HG03520 (cell line): Measurements from ENCODE around the gene STPG1.
"Not testable (repeated sequence)": the region's sequence is repeated elsewhere in the genome, so short reads cannot be mapped to it uniquely, and the experiment has no call there.

Experiments
- ATAC-seq: cut with Tn5 transposase; IDR thresholded peaks from one replicate; pipeline ENCODE4 v1.9.1; 2021; ENCODE audit warnings: mild to moderate bottlenecking, moderate library complexity; ENCODE audit not compliant: unreplicated experiment

STPG1 gene, protein sequence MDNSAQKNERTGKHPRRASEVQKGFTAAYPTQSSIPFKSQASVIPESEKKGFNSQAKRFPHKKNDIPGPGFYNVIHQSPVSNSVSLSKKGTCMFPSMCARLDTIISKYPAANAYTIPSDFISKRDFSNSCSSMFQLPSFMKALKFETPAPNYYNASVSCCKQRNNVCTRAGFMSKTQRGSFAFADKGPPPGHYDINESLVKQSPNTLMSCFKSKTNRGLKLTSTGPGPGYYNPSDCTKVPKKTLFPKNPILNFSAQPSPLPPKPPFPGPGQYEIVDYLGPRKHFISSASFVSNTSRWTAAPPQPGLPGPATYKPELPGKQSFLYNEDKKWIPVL

DNA sequence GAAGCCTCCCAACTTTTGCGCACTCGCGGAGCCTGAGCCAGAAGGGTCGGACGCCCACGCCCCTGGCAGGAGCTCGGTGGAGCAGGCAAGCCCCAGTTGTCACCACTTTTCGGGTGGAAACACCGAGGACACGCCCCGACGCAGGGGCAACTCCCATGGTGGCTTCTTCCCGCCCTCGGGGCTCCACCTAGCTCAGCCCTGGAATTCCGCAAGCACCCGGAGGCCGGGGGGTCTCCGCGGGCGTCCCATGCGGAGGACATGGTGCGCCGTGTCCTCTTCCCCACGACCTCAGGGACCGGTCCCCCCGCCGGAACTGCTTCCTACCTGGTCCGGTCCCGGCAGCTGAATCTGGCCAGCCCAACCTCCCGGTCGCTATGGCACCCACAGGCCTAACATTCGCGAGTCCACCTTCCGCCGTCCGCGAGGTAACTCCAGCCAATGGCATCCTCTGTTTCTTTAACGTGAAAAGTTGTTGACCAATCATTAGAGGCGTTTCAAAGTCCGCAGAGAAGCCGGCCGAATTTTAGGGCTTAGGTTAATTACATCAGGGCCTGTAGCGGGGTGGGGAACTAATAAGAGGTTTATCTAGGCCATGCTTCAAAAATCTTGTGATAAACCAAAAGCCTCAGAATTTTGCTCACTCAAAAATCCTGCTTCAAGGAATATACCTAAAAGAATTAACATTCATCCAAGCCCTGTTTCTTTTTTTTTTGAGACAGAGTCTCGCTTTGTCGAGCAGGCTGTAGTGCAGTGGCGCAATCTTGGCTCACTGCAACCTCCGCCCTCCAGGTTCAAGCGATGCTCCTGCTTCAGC is at the start of gene STPG1:
TSS of gene STPG1 (minus strand) at position 433 of the 814 bp plus-strand sequence. CDS start 12,394 bp downstream, outside the sequence.
- ATAC-seq, result no peak

DNA sequence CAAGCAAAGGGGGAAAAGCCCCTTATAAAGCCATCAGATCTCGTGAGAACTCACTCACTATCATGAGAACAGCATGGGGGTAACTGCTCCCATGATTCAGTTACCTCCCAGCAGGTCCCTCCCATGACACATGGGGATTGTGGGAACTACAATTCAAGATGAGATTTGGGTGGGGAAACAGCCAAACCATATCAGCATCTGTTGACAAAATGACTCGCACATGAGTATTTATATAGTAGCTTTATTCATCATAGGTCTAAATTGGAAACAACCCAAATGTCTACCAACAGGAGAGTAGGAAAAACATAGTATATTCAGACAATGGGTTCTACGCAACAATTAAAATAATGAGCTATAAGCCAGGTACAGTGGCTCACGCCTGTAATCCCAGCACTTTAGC is 48.5 kb upstream of the STPG1 start:
- ATAC-seq, result not testable (repeated sequence)

DNA sequence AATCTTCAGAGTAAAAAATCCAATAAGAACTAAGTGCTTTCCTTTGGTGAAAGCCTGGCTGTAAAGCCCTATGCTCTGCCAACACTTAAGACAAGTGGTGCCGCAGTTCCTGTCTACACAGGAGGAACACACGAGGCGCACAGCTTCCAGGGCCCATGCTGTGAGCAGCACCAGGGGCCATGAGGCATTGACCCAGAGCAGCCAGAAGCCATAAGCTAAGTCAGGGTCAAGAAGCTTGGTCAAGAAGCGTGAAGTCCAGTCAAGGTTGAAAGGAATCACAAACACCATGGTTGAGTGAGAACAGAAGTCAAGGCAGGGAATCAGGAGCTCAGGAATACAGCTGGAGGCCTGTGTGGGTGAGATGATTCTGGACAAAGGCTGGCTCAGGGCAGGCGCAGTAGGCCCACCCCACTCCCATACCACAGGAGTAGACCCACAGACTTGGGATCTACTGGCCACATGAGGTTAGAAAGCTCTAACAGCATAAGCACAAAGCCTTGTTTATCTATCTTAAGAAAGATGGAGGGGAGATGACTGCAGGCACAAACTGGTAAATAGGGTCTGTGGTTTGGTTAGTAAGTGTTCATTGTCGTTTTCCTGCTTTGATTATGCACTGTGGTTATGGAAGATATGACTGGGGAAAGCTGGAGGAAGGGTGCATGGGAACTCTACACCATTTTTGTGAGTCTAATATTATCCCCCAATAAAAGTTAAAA is 46.1 kb upstream of the STPG1 start:
- no peak for ATAC-seq

DNA sequence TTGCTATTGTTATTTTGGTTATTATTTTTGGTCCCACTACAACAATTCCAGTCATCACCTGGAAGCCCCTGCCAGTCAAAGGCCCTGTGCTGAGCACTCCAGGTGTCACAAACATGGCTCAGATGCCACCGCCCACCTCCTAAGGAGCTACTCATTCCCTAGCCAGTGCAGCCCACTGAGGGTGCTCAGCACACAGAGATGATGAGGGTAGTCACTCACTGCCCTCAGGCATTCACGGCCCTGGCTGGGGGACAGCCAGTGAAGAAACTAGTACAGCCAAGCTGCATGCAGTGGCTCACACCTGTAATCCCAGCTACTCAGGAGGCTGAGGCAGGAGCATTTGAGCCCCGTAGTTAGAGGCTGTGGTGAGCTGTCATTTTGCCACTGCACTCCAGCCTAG is 44.3 kb upstream of the STPG1 start:
- no peak for ATAC-seq

DNA sequence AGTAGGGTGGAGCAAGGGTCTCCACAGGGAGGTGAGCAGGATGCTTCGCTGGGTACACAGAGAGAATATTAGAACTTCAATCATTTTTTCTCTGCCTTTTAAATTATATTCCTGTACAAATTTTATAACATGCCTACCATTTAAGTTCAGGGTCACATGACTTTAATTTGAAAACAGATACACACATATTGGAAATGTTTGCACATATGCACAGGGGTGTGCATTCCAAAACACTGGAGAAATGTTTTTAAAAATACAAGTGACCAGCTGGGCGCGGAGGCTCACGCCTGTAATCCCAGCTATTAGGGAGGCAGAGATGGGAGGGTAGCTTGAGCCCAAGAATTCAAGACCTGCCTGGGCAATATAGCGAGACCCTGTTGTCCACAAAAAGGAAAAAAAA is 41.7 kb upstream of the STPG1 start:
- ATAC-seq, result no peak

DNA sequence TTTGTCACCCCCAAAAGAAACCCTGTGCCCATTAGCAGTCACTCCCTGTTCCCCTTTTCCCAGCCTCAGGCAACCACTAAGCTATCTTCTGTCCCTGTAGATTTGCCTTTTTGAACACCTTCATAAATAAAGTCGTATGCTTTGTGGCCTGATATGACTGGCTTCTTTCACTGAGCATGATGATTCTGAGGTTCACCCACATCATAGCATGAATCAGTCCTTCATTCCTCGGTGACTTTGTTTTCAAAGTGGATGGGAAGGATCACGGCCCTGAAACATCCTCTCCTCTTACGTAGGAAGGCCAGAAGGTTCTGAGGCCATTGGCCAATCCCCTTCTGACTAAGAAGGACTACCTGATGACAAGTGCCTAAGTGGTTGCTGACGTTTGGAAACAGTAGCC is 41.1 kb upstream of the STPG1 start:
- no peak for ATAC-seq

DNA sequence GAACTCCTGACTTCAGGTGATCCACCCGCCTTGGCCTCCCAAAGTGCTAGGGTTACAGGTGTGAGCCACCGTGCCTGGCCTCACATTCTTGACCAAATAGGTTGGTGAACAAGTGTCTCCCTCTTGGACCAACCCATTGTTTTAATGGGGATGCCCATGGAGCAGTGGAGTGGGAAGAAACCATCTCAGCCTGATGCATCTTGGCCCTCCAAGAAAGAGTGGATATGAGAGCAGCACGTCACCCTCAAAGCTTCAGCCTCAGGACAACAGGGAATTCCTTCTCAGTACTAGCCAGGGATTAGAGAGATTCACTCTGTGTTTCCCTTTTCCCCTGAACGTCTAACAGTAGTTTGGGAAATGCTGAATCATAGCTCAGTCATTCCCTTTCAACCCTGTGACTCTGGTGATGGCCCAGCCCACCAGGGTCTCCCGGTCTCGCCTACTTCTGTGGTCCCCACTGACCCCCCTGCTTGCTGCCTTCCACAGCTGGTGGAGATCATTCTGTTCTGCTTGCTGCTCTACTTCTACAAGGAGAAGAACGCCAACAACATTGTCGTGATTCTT is 39.4 kb upstream of the STPG1 start:
- no peak for ATAC-seq

DNA sequence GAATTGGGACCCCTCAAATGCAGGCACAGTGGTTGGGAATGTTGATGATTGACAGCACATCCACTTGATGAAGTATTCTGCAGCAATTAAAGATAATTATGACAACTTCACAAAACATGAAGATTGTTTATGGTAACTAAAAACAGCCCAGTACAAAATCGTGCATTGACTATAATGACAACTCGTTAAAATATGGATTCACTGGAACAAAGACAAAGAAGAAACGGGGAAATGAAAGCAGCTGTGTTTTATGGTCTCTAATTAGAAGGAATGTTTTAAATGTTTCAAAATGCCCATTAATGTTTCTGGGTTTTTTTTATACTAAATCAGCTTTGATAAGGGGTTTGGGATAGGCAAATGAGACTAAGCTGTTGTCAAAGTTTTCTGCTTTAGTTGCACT is 38.2 kb upstream of the STPG1 start:
- no peak for ATAC-seq

DNA sequence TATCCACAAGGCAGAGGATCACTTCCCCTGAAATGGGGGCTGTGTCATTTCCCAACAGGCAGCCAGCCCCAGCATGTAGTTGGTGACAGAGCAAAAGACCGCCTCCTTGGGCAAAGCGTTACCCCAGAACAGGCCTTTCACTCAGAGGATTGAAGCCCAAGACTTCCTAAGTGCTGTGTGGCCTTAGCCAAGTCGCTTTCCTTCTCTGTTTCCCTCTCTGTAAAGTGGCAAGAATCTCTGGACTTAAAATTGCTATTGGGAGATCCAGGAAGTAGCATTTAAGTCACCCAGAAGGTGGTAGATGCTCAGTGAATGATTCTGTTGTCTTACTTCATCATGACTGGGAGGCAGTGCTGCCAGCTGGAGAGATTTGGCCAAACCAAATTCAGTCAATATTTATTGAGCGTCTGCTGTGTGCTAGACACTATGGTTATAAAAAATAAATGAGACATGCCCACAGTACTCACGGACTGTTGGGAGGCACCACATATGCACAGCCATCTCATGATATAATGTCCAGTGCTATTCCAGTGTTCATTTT is 37.3 kb upstream of the STPG1 start:
- no peak for ATAC-seq

DNA sequence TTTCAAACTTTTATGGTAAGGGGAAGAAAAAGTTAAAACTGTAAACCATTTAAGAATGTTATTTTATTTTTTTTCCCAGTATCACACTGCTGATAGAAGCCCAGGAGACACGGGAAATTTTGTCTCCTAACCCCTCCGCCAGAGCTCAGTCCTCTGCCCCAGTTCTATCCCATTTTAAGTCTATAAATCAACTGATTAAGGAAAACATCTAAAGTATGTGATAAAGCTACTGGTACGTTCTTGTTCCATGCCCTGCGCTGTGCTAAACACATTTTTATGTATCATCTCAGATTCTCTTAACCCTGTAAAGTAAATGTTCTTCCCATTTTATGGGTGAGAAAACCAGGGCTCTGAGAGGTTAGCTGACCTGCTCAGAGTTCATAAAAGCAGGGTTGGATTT is 36.7 kb upstream of the STPG1 start:
- no peak for ATAC-seq

DNA sequence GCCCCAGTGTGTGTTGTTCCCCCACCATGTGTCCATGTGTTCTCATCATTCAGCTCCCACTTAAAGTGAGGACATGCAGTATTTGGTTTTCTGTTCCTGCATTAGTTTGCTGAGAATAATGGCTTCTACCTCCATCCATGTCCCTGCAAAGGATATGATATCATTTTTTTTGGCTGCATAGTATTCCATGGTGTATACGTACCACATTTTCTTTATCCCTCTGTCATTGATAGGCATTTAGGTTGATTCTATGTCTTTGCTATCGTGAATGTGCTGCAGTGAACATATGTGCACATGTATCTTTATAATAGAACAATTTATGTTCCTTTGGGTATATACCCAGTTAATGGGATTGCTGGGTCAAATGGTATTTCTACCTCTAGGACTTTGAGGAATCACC is 32.9 kb upstream of the STPG1 start:
- ATAC-seq, result not testable (repeated sequence)

DNA sequence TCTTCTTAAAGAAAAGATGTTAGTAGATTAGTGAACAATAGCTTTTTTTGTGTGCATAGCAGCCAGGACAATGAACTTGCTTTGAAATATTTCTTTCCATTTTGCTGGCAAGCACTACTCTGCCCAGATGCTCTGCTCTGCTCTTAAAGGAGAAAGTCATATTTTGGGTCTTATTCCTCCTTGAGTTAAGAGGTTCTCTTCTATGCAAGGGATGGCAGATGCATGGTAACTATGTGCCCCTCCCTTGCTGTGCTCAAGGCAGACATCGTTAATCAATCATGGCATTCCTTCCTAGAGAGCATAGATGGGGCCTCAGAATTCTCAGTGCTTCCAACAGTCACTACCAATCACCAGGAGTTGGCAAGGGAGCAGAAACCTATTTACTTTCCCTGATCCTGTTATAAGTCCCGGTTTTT is 29.7 kb upstream of the STPG1 start:
- ATAC-seq, result no peak

DNA sequence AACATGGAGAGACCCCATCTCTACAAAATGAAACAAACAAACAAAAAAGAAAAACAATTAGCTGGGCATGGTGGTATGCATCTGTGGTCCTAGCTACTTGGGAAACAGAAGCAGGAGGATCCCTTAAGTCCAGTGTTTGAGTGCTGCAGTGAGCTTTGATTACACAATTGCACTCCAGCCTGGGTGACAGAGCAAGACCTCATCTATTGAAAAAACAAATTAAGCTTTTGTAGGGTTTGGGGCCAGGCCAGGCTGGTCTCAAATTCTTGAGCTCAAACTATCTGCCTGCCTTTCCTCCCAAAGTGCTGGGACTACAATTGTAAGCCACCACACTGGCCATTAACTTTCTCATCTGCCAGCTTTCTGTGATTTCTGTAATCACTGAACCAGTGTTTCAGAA is 29.2 kb upstream of the STPG1 start:
- ATAC-seq, result no peak

DNA sequence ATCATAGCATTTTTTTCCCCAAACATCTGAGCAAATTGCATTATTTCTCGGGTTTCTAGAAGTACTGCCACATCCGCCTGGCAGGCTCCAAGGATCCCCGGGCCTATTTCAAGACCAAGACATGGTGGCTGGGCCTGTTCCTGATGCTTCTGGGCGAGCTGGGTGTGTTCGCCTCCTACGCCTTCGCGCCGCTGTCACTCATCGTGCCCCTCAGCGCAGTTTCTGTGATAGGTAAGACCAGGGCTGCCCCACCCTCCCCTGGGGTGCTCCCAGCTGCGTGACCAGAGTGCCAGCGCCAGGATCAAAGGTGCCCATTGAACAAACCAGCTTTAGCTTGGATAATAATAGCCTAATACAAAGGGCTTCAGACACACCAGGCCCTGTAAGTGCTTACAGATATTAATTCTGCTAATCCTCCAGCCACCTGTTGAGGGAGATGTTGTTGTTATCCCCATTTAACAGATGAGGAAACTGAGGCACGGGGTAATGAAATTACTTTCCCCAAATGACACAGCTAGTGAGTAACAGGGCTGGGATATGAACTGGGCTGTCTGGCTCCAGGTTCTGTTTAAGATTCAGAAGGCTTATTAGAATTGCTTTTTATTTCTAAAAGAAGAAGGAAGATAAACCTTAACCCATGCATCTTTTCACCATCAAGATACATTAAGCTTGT is 28.6 kb upstream of the STPG1 start:
- no peak for ATAC-seq

DNA sequence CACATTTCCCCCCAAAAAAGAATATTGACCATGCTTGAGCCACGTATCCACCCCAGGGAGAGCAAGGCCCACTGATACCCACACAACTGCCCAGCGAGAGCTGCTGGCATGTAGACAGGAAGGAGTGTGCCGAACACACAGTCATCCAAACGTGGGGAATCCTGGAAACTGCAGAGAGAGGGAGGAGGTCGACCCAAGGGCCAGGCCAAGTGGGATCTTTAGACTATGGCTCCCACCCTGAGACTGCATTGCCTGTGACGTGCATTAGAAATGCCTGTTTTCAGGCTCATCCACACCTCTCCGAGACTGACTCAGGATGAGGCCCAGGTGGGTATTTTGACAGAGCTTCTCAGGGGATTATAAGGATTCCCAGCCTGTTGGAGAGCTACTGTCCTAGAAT is 27.9 kb upstream of the STPG1 start:
- ATAC-seq, result no peak

DNA sequence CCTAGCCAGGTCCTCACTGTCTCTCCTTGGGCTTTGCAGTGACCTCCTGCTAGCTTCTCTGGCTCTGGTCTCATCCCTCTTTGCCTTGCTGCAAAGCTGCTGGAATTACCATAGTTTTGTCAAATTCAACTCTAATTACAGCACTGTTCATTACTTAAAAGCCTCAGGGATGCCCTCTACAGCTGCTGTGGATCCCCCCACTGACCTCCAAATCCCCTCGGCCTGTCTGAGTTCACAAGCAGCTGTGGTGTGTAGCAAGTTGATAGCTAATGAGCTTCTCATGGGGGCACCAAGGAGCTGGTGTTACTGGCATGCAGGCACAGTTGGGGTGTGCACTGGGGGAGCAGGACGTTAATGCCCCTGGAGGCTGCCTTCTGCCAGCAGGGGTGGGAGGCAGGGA is 26.9 kb upstream of the STPG1 start:
- no peak for ATAC-seq

DNA sequence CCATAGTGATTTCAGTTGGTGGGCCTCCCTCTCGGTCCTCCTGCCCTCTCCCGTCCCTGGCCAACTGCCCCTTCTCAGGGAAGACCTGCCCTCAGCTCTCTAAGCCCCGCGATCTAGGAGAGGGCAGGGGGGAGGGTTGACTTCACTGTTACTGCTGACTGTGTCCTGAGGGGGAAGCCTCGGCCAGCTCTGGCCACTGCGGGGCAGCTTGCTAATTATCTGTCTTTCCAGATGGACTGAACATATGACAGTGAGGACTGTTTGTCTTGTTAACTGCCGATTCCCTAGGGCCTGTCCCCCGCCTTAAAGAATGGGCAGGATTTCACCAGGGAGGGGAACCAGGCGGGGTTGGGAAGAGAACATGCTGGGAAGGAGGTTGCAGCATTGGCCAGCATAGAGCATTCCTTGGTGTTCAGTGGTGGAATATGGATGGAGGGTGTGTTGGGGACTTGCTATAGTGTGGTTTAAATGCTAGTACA is 24.9 kb upstream of the STPG1 start:
- ATAC-seq, result no peak

DNA sequence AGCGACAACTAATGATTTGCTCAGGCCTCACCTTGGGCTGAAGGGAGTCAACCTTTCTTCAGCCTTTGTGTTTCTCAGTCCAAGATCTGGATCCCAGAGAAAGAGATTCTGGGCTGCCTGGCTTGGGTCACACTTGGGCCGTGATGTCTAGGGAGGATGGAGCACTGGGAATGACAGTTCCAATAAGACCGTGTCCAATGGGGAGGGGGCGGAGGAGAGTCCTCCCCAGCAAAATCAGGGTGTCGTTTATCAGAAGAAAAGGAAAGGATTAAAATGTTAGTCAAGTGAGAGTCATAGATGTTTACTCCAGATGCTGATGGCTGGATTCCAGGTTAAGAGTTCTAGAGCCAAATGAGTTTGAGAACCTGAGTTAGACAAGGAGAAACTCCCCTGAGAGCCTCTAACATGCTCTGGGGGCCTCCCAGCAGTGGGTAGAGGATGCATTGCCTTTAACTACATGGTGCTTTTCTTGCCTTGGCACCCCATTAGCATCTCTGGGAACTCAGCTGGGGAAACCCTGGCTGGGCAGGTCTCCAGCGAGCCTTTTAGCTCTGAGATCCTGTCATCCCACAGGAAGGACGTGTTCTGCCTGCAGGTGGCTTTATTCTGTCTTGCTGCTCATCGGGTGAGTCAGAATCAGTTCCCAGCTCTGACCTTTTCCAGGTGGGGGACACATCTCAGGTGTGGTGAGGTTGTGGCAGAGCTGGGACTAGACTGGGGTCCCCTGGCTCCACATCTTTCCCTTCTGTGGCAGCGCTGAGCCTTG is 24.2 kb upstream of the STPG1 start:
- ATAC-seq, result no peak

DNA sequence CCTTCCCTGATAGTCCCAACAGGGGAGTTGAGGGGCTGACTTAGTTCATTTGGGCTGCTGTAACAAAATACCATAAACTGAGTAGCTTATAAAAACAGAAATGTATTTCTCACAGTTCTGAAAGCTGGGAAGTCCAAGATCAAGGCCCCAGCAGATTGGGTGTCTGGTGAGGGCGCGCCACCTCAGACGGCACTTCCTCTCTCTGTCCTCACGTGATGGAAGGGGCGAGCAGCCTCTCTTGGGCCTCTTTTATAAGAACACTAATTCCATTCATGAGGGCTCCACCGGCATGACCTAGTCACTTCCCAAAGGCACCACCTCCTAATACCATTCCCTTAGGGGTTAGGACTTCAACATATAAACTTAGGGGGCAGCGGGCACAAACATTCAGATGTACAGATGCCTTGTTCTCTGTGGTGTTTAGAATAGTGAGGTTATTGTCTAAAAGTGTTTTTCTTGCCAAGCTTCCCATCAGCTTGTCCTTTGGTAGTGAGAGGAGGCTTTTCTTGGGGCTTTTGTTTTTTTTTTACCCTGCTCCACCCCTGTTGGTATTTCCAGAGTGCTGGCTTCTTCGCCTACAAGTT is 22.3 kb upstream of the STPG1 start:
- ATAC-seq, result no peak
